Tibial nerve (tissue), 4 donors: ENCODE results near the gene GRIN3B. TPM values are rescaled to one million over a fixed set of nuclear protein-coding genes. Genes with fewer than 3 reads are reported as not detected.

Experiments used
- DNase-seq, 2 donors: peaks; one replicate each; pipeline ENCODE4 v3.0.0-alpha.2; 2019; ENCODE audit warnings: low spot score in 2 of 2
- H3K27ac ChIP-seq, 4 donors: fragments of 200-600 bp; sonication (generic) in 3 of 4; one replicate each; pipeline ENCODE4 v1.5.1; 2017 to 2019; ENCODE audit warnings: mild to moderate bottlenecking in 1 of 4
- H3K27me3 ChIP-seq, 2 donors: fragments of 200-600 bp; sonication (generic) in 1 of 2; one replicate each; pipeline versions ENCODE4 v1.5.1 to v1.6.0; 2017 to 2019
- H3K36me3 ChIP-seq, 3 donors: fragments of 200-600 bp; sonication (generic); one replicate each; pipeline ENCODE4 v1.5.1; 2018 to 2019
- H3K4me1 ChIP-seq, 4 donors: fragments of 200-600 bp; sonication (generic) in 3 of 4; one replicate each; pipeline ENCODE4 v1.5.1; 2017 to 2019
- H3K4me3 ChIP-seq, 4 donors: fragments of 200-600 bp; sonication (generic) in 3 of 4; one replicate each; pipeline ENCODE4 v1.5.1; 2017 to 2019; ENCODE audit warnings: mild to moderate bottlenecking in 1 of 4, moderate library complexity in 1 of 4
- H3K9me3 ChIP-seq, 4 donors: fragments of 200-600 bp; sonication (generic) in 3 of 4; one replicate each; pipeline ENCODE4 v1.5.1; 2017 to 2019
- EP300 ChIP-seq, 2 donors: sonication (generic); formaldehyde crosslinking; IDR thresholded peaks; one replicate each; pipeline ENCODE4 v1.6.1; 2017; ENCODE audit warnings: antibody characterized with exemption in 2 of 2, mild to moderate bottlenecking in 1 of 2
- POLR2A ChIP-seq, 2 donors: fragments of 450-650 bp; IDR thresholded peaks; one replicate each; pipeline ENCODE4 v1.6.1; 2017; ENCODE audit warnings: antibody characterized with exemption in 2 of 2, mild to moderate bottlenecking in 2 of 2, moderate library complexity in 2 of 2
- WGBS, 2 donors: methylation state at CpG; one replicate each; pipeline ENCODE4 v1.1.5; 2018; 5-methylcytosine and 5-hydroxymethylcytosine counted together
- small RNA-seq: library from RNA; depleted of rRNA; stranded (forward); fragments of <200 nt; gene quantifications from one replicate; pipeline ENCODE3, GENCODE V24; 2016
- total RNA-seq, 4 donors: library from RNA; depleted of rRNA; stranded (reverse); fragments of >200 nt; gene quantifications; one replicate each; pipeline ENCODE4 v1.1.0, GENCODE V29; 2016
- TF ChIP-seq, protein P1 (sequence below), 5 experiments: fragments of 200-600 bp in 3 of 5; fragments of 450-650 bp in 2 of 5; sonication (generic) in 3 of 5; IDR thresholded peaks; one replicate each; pipeline ENCODE4 v1.5.1; 2016 to 2019; ENCODE audit warnings: antibody characterized with exemption in 5 of 5, mild to moderate bottlenecking in 3 of 5, moderate library complexity in 2 of 5

Gene GRIN3B
- total RNA-seq, 4 donors from 2014 or later = 2.4 TPM; not detected in 3

DNA sequence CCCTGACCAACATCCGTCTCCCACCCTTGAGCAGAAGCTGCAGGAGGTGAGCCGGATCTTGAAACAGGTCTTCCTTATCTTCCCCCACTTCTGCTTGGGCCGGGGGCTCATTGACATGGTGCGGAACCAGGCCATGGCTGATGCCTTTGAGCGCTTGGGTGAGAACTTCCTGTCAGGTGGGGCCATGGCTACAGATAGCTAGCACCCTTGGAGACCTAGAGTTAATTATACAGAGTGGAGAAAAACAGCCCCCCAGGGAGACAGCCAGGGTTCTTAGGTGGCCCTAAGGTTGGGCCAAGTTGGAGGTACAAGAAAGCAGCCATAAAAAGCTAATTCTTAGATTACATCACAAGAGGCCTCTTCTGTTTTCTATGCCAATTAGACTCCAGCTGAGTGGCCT, 57.9 kb downstream of the GRIN3B start:
- Histone ChIP-seq H3K27ac (no peak overlapping the region), H3K4me1 (no peaks in the 10 kb centered on the region), H3K36me3 (peaks cover 0 to 52% (median 0%) of the 10 kb centered on the region in 3 donors), H3K27me3 (no peaks in the 10 kb centered on the region), H3K9me3 (peaks cover 0 to 68% (median 15%) of the 10 kb centered on the region in 4 donors), H3K4me3 (no peak overlapping the region)
- TF ChIP-seq POLR2A (IDR thresholded peaks at IDR 0.05) = no peak
- TF ChIP-seq, protein P1, sequence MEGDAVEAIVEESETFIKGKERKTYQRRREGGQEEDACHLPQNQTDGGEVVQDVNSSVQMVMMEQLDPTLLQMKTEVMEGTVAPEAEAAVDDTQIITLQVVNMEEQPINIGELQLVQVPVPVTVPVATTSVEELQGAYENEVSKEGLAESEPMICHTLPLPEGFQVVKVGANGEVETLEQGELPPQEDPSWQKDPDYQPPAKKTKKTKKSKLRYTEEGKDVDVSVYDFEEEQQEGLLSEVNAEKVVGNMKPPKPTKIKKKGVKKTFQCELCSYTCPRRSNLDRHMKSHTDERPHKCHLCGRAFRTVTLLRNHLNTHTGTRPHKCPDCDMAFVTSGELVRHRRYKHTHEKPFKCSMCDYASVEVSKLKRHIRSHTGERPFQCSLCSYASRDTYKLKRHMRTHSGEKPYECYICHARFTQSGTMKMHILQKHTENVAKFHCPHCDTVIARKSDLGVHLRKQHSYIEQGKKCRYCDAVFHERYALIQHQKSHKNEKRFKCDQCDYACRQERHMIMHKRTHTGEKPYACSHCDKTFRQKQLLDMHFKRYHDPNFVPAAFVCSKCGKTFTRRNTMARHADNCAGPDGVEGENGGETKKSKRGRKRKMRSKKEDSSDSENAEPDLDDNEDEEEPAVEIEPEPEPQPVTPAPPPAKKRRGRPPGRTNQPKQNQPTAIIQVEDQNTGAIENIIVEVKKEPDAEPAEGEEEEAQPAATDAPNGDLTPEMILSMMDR (IDR thresholded peaks at IDR 0.05) = no peak
- TF ChIP-seq EP300 (IDR thresholded peaks at IDR 0.05) = no peak
- no peak for DNase-seq
- WGBS, 2 donors = 92 to 93% methylated on average over 4 to 5 of the region's 5 CpGs

Small RNA genes lying within 50 kb of the gene (small RNA-seq; reads per million reads assigned to genes)
- not detected for gene RNU6-2

Other genes with a start within 250 kb of the GRIN3B start
- under 1 TPM in 2 of 4 donors, not detected in 2; 0.20 to 0.30 TPM for gene MISP, start 249.3 kb upstream of the GRIN3B start, total RNA-seq
- 100 to 1,000 TPM; 118 to 205 (median 141) TPM for gene PTBP1, start 203.0 kb upstream of the GRIN3B start, total RNA-seq
- gene PLPPR3, start 178.5 kb upstream of the GRIN3B start, total RNA-seq = not detected
- gene AZU1, start 172.6 kb upstream of the GRIN3B start, total RNA-seq = under 1 TPM in 1 of 4 donors, not detected in 3; 0.42 TPM
- gene PRTN3, start 159.4 kb upstream of the GRIN3B start, total RNA-seq = not detected
- 10 to 100 TPM in 1 of 4 donors, 1 to 10 TPM in 2, under 1 TPM in 1; 0.66 to 12.6 (median 4.2) TPM for gene ELANE, start 148.1 kb upstream of the GRIN3B start, total RNA-seq
- 1,000 to 10,000 TPM; 1,040 to 7,538 (median 2,843) TPM for gene CFD, start 140.8 kb upstream of the GRIN3B start, total RNA-seq
- 10 to 100 TPM; 49.6 to 67.5 (median 53.9) TPM for gene MED16, start 107.2 kb upstream of the GRIN3B start, total RNA-seq
- not detected for gene RNU6-9, start 106.9 kb upstream of the GRIN3B start, total RNA-seq
- gene R3HDM4, start 87.2 kb upstream of the GRIN3B start, total RNA-seq = 10 to 100 TPM; 30.2 to 47.7 (median 37.6) TPM
- gene KISS1R, start 83.1 kb upstream of the GRIN3B start, total RNA-seq = not detected
- gene ARID3A, start 74.4 kb upstream of the GRIN3B start, total RNA-seq = 10 to 100 TPM in 3 of 4 donors, 1 to 10 TPM in 1; 8.1 to 15.3 (median 12.5) TPM
- 10 to 100 TPM; 23.3 to 90.6 (median 52.8) TPM for gene WDR18, start 16.1 kb upstream of the GRIN3B start, total RNA-seq
- 100 to 1,000 TPM; 229 to 459 (median 325) TPM for gene TMEM259, start 20.7 kb downstream of the GRIN3B start, total RNA-seq
- not detected for gene RNU6-2, start 21.1 kb downstream of the GRIN3B start, total RNA-seq
- gene CNN2, start 26.2 kb downstream of the GRIN3B start, total RNA-seq = 100 to 1,000 TPM in 1 of 4 donors, 10 to 100 TPM in 3; 69.9 to 122 (median 79.4) TPM
- gene ABCA7, start 39.7 kb downstream of the GRIN3B start, total RNA-seq = 10 to 100 TPM in 3 of 4 donors, 1 to 10 TPM in 1; 9.6 to 25.8 (median 13.7) TPM
- 10 to 100 TPM; 28.4 to 66.9 (median 38.6) TPM for gene ARHGAP45, start 66.7 kb downstream of the GRIN3B start, total RNA-seq
- gene POLR2E, start 95.0 kb downstream of the GRIN3B start, total RNA-seq = 100 to 1,000 TPM in 3 of 4 donors, 10 to 100 TPM in 1; 81.6 to 136 (median 121) TPM
- gene GPX4, start 103.6 kb downstream of the GRIN3B start, total RNA-seq = 100 to 1,000 TPM; 337 to 518 (median 493) TPM
- gene SBNO2, start 173.8 kb downstream of the GRIN3B start, total RNA-seq = 100 to 1,000 TPM in 1 of 4 donors, 10 to 100 TPM in 3; 26.6 to 105 (median 39.3) TPM
- 10 to 100 TPM; 52.5 to 91.2 (median 68.7) TPM for gene STK11, start 205.4 kb downstream of the GRIN3B start, total RNA-seq
- gene CBARP, start 237.6 kb downstream of the GRIN3B start, total RNA-seq = 1 to 10 TPM in 2 of 4 donors, under 1 TPM in 2; 0.22 to 3.9 (median 1.4) TPM
- gene ATP5F1D, start 241.3 kb downstream of the GRIN3B start, total RNA-seq = 100 to 1,000 TPM in 3 of 4 donors, 10 to 100 TPM in 1; 67.5 to 140 (median 127) TPM
- gene MIDN, start 248.2 kb downstream of the GRIN3B start, total RNA-seq = 10 to 100 TPM; 17.4 to 51.9 (median 39.4) TPM